K562 (cell line): ENCODE measurements around the gene SEC23B. TPM values are rescaled to one million over a fixed set of nuclear protein-coding genes. Genes with fewer than 3 reads are reported as not detected.

Experiments
- AFF1 ChIP-seq, 2 experiments: fragments of 450-650 bp; IDR thresholded peaks; 2 replicates each; pipeline ENCODE4 v1.6.1; 2018; ENCODE audit warnings: mild to moderate bottlenecking in 2 of 2, low read depth in 1 of 2; ENCODE audit not compliant: partially characterized antibody in 2 of 2
- KLF13 ChIP-seq: fragments of 450-650 bp; IDR thresholded peaks from 2 replicates; pipeline ENCODE4 v1.6.1; 2016; ENCODE audit warnings: missing genetic modification characterization, low read depth, mild to moderate bottlenecking, missing compliant biosample characterization, moderate library complexity, borderline replicate concordance
- PHF8 ChIP-seq: fragments of 200-600 bp; sonication (generic); IDR thresholded peaks from 2 replicates; pipeline ENCODE4 v1.6.1; 2012; ENCODE audit warnings: mixed run types, mild to moderate bottlenecking, inconsistent platforms, low read length, moderate library complexity, borderline replicate concordance
- PRPF4 ChIP-seq: fragments of 200-400 bp; formaldehyde crosslinking; IDR thresholded peaks from one replicate; pipeline ENCODE4 v1.6.1; 2017; ENCODE audit warnings: low read length, low read depth, mild to moderate bottlenecking; ENCODE audit not compliant: insufficient read depth, poor library complexity, severe bottlenecking
- SRF ChIP-seq, 2 experiments: fragments of 250-450, 450-650 bp in 1 of 2; sonication (Bioruptor Pico) in 1 of 2; sonication (generic) in 1 of 2; formaldehyde crosslinking; IDR thresholded peaks; 2 replicates each; pipeline versions ENCODE4 v1.5.0 to v1.5.1; 2020 to 2022; ENCODE audit warnings: mild to moderate bottlenecking in 1 of 2, missing genetic modification reagents in 1 of 2
- ZNF184 ChIP-seq: sonication (generic); formaldehyde crosslinking; IDR thresholded peaks from 2 replicates; pipeline ENCODE4 v1.5.0; 2020; ENCODE audit warnings: missing genetic modification reagents
- ZNF77 ChIP-seq: fragments of 250-450 bp; sonication (Bioruptor Pico); IDR thresholded peaks from 2 replicates; pipeline ENCODE4 v1.5.0; 2020
- polyA plus RNA-seq, 8 experiments: library from polyadenylated mRNA; depleted of rRNA in 4 of 8; stranded (reverse) in 5 of 8; unstranded in 3 of 8; fragments of >200 nt; fragmentation: Nextera tagmentation in 2 of 8; fragmentation: Illumina TruSeq in 1 of 8; extraction: Ambion mirVana in 2 of 8; extraction: Trizol in 1 of 8; gene quantifications; 2 replicates each; pipeline versions ENCODE4 v1.2.1 to v1.2.3, GENCODE V29; 2011 to 2014; ENCODE audit warnings: inconsistent platforms in 1 of 8, missing spikeins in 1 of 8
- total RNA-seq, 7 experiments: library from RNA; depleted of rRNA in 6 of 7; stranded (reverse); fragments of >200 nt in 6 of 7; fragmentation: Illumina TruSeq in 2 of 7; extraction: Trizol in 2 of 7; gene quantifications; 2 replicates each; pipeline versions ENCODE4 v1.2.1 to v1.2.3, GENCODE V29; 2011 to 2021; ENCODE audit warnings: low replicate concordance in 1 of 7
- TF ChIP-seq, protein P1 (sequence below), 3 experiments: fragments of 200-800 bp in 1 of 3; fragments of 250-450 bp in 1 of 3; fragments of 450-650 bp in 1 of 3; sonication (Bioruptor Pico) in 1 of 3; sonication (Bioruptor generic) in 1 of 3; formaldehyde crosslinking in 1 of 3; IDR thresholded peaks; 2 replicates each; pipeline versions ENCODE4 v1.6.1 to v1.8.0; 2016 to 2022; ENCODE audit warnings: mild to moderate bottlenecking in 2 of 3, missing genetic modification characterization in 2 of 3, missing compliant biosample characterization in 1 of 3, moderate library complexity in 1 of 3
- TF ChIP-seq, protein P2 (sequence below): fragments of 250-450 bp; sonication (Bioruptor Pico); IDR thresholded peaks from 2 replicates; pipeline ENCODE4 v1.9.0; 2021; ENCODE audit warnings: mild to moderate bottlenecking, inconsistent platforms

Gene SEC23B
- total and polyA plus RNA-seq, 9 of the 15 experiments (the other 6 are each of a cell fraction or from before 2014, with no cell fraction given): 31.7 to 70.2 (median 38.5) TPM

- TF ChIP-seq, protein P1, sequence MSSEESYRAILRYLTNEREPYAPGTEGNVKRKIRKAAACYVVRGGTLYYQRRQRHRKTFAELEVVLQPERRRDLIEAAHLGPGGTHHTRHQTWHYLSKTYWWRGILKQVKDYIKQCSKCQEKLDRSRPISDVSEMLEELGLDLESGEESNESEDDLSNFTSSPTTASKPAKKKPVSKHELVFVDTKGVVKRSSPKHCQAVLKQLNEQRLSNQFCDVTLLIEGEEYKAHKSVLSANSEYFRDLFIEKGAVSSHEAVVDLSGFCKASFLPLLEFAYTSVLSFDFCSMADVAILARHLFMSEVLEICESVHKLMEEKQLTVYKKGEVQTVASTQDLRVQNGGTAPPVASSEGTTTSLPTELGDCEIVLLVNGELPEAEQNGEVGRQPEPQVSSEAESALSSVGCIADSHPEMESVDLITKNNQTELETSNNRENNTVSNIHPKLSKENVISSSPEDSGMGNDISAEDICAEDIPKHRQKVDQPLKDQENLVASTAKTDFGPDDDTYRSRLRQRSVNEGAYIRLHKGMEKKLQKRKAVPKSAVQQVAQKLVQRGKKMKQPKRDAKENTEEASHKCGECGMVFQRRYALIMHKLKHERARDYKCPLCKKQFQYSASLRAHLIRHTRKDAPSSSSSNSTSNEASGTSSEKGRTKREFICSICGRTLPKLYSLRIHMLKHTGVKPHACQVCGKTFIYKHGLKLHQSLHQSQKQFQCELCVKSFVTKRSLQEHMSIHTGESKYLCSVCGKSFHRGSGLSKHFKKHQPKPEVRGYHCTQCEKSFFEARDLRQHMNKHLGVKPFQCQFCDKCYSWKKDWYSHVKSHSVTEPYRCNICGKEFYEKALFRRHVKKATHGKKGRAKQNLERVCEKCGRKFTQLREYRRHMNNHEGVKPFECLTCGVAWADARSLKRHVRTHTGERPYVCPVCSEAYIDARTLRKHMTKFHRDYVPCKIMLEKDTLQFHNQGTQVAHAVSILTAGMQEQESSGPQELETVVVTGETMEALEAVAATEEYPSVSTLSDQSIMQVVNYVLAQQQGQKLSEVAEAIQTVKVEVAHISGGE (CRISPR knock-in tag; IDR thresholded peaks at IDR 0.05): peak in 2 of 3 experiments; percentile 92 to 96; a peak in 4 of 6 replicates
- no peak for TF ChIP-seq PRPF4
- no peak for TF ChIP-seq SRF (CRISPR knock-in tag; IDR thresholded peaks at IDR 0.05)
- peak; percentile 60; the same call in 1 of the 2 replicates for TF ChIP-seq PHF8
- peak in 1 of 2 experiments; percentile 83 for TF ChIP-seq AFF1 (IDR thresholded peaks at IDR 0.05; ENCODE audit: low read depth in 1 of 2, partially characterized antibody in 2 of 2)
- TF ChIP-seq, protein P2, sequence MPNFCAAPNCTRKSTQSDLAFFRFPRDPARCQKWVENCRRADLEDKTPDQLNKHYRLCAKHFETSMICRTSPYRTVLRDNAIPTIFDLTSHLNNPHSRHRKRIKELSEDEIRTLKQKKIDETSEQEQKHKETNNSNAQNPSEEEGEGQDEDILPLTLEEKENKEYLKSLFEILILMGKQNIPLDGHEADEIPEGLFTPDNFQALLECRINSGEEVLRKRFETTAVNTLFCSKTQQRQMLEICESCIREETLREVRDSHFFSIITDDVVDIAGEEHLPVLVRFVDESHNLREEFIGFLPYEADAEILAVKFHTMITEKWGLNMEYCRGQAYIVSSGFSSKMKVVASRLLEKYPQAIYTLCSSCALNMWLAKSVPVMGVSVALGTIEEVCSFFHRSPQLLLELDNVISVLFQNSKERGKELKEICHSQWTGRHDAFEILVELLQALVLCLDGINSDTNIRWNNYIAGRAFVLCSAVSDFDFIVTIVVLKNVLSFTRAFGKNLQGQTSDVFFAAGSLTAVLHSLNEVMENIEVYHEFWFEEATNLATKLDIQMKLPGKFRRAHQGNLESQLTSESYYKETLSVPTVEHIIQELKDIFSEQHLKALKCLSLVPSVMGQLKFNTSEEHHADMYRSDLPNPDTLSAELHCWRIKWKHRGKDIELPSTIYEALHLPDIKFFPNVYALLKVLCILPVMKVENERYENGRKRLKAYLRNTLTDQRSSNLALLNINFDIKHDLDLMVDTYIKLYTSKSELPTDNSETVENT (CRISPR knock-in tag): no peak
- no peak for TF ChIP-seq KLF13 (tag)
- no peak for TF ChIP-seq ZNF77
- no peak for TF ChIP-seq ZNF184 (CRISPR knock-in tag)
Observed at GRCh38 chr20:18496740-18497592, 10.8 kb upstream of the SEC23B start, which contains the start of gene RBBP9 (continued).
